Hematopoietic multipotent progenitor cell treated with erythropoietin and hydrocortisone succinate and interleukin-3 and kit ligand, for 15 days (in vitro differentiated cells): ENCODE measurements around the gene ZPR1.
"Not testable (repeated sequence)": the region's sequence is repeated elsewhere in the genome, so short reads cannot be mapped to it uniquely, and the experiment has no call there.

Source experiments
- DNase-seq: peaks from one replicate; pipeline ENCODE4 v3.0.0-alpha.2; 2015; ENCODE audit warnings: low spot score

ZPR1 gene

GRCh38 chr11:116792144-116792868, 4.5 kb upstream of the ZPR1 start:
- DNase-seq, result no peak

GRCh38 chr11:116791813-116792143, 4.0 kb upstream of the ZPR1 start, which contains the start of gene APOA5:
TSS of gene APOA5 (minus strand) at chr11:116791879. CDS start at chr11:116791860, 19 bp downstream.
- no peak for DNase-seq

GRCh38 chr11:116791002-116791812, 3.4 kb upstream of the ZPR1 start:
- DNase-seq, result peak; percentile 64

GRCh38 chr11:116790167-116791001, 2.6 kb upstream of the ZPR1 start:
- no peak for DNase-seq

- DNase-seq, result no peak
Measured at GRCh38 chr11:116788975-116789374, 1.2 kb upstream of the ZPR1 start.

DNA sequence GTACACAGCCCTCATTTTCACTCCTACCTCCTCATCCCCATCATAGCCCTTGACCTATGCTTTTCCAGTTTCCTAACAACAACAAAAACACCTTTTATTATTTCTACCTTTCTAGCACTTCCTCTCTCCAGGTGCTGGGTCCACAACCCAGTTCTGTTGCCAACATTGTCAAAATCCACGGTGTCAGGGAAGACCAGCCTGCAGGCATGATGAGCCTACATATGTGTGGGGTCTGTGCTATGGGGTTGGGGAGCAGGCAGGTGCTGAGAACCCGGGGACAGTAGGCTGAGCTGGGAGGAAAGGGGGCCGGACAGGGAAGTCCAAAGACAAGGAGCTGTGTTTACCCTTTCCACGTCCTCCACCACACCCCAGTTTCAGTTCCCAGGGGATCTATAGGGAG, 711 bp upstream of the ZPR1 start:
- DNase-seq, result no peak

- DNase-seq, result no peak
Measured at GRCh38 chr11:116787436-116787785, 412 bp downstream of the ZPR1 start.

DNA sequence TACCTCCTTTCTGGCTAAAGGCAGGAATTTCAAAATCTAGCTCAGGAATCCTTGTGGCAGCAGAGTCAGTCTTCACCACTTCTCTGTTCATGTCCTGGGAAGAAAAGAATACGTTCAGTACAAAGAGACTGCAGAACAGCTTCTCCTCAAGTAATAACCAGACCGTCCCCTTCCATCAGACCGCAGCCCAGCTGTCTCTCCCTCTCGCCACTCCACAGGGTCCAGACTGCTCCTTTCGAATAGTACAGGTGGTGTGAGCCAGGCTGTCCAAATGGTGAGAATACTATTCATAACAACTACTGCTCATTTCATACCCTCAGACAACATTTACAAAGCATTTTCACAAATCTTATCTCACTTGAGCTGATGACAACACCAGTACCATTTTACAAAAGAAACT, 857 bp downstream of the ZPR1 start:
- no peak for DNase-seq

DNA sequence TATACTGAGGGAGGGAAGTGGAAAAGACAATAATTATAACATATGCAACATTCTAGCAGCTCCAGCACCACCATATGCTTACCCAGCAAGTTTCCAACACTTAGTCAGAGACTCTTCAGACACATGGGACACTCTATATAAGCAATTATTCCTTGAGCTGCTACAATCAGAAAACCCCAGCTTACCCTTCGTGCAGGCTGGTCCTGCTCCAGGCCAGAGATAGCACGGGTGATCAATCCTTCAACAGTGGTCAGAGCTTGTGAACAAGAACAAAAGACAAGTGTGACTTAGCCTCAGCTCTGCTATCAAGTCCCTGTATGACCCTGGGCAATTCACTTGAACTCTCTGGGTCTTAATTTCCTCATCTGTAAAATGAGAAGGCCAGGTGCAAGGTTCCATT, 1.5 kb downstream of the ZPR1 start:
- no peak for DNase-seq

DNA sequence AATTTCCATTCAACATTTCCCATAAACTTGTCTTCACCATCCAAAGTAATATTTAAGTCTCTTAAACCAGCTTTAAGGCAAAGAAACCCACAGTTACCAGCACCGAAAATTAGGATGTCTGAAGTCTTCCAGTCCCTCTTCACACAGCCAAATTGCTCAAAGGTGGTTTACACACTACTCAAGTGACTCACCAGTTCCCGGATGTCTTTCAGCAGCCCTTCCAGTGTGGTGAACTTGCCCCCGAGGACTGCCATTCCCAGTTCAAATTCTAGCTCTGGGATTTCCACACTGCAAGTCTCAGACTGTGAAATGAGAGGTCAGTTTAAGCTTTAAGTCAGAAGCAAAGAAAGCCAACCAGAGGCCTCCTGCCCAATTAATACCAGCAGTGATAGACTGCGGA, 5.1 kb downstream of the ZPR1 start:
- no peak for DNase-seq

- DNase-seq, result no peak
Measured at GRCh38 chr11:116778556-116778955, 9.3 kb downstream of the ZPR1 start.

GRCh38 chr11:116777056-116777455, 10.8 kb downstream of the ZPR1 start:
- no peak for DNase-seq

DNA sequence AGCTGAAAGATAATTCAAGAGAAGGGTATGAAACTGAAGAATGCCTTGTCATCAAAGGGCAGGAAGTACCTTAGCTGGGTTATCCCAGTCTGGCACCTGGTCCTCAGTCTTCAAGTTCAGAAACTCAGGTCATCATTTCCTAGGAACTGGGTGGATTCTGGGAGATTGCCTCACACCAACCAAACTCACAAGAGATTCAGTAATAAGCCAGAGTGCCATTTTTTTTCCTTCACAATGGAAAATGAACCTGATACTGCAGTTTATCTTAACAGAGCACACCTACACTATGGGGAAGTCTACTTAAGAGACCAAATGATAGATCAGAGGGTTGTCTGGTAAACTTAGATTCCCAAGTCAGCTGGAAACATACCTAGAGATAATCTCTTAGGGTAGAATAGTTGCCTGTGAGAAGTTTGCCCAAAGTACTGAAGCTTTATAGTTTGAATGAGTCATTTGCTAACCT, 11.3 kb downstream of the ZPR1 start:
- no peak for DNase-seq

DNA sequence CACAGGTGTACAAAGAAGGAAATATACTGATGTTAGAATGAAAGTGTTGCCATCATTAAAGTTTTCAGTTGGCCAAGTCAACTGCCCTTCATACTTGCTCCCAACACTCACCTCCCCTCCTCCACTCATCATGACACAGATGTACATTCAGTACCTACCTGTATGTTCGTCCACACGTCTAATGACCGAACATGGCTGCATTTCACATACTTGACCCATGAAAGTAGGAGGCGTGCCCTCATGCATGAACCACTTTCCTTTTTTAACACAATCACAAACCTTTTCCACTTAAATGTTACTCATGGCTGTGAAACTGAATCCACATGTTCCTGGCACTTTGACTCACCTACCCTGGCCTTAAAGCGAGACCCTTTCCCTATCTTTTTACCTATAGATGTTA, 11.8 kb downstream of the ZPR1 start:
- DNase-seq, result no peak

GRCh38 chr11:116774661-116775060, 13.2 kb downstream of the ZPR1 start:
- no peak for DNase-seq

DNA sequence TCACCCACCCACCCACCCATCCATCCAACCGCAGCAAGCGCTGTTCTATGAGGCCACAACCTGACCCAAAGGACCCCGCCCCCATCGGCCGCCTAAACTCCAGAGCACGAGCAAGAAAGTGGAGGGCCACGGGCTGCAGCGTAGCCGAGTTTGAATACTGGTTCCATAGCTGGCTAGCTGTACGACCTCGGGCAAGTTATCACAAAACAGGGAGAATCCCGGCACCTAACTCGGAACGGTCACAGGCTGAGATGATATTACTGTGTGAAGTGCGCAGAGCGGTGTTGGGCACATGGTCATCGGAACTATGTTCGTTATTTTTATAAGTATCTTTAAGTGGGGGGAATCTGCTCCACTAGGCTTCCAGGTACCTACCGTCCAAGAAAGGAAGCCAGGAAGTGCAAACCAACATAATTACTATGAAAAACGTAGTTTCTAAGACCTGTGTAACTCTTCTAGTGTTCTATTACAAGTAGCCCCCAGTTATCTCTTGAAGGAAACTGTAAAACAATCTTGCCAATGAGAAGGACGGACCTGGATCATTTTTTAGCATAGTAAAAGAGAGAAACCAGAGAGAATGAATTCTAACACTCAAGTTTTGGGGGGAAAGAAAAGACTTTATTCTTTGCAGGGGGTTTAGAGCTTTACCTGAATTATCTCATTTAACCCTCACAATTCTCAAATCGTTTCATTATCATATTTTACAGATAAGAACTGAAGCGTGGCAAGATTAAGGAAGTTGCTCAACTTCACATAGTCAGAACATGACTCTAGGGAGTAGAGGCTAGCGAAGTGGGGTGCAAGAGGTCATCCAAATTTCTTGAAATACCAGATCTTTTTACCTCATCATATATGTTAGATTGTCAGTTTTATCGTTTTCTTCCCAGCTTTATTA, 14.4 kb downstream of the ZPR1 start:
- DNase-seq, result no peak

DNA sequence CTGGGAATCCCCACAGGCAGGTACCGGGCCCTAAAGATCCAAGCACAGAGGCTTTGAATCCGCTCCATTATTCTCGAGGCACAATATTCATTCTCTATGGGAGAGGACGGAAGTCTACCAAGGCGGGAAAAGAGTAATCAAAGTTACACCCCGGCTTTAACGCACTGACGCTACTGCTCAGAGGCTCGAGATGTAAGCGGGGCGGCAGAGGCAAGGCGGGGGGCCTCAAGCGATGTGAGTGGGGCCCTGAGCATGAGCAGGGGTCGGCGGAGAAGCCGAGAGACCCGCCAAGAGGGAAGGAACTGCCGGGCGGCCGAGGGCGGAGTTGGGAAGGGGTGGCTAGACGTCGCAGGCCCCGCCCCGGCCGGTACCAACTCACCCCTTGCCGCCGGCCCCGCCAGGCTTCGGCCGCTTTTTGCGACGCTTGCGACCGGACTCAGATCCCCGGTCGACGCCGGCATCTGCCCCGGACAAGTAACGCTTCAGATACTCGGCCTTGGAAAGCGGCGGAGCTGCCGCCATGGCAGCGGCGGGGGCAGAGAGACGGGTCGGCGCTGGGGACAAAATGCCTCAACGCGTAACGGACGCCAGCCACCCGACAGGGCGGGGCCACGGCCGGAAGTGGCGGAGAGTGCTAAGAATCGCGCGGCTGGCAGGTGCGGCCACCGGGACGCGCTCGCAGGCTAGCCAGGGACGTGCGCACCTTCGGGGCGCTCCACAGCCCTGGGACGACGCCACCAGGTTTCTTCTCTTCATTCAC, 15.2 kb downstream of the ZPR1 start, which contains the start of gene BUD13:
TSS of gene BUD13 (minus strand) at position 545 of the 760 bp plus-strand sequence. CDS start at position 522, 23 bp downstream.
- peak; percentile 91 for DNase-seq

DNA sequence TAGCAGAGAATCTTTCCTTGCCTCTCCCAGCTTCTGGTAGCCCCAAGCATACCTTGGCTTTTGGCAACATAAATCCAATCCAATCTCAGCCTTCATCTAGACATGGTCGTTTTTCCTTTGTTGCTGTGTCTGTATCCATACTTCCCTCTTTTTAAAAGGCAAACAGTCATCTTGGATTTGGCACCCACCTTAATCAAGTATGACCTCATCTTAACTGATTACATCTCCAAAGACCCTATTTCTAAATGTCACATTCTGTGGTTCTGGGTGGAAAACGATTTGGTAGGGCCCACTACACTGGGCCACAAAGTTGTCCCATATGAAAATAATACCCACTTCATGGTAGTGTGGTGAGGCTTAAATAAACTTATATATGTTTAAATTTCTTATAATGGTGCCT, 15.9 kb downstream of the ZPR1 start:
- no peak for DNase-seq

DNA sequence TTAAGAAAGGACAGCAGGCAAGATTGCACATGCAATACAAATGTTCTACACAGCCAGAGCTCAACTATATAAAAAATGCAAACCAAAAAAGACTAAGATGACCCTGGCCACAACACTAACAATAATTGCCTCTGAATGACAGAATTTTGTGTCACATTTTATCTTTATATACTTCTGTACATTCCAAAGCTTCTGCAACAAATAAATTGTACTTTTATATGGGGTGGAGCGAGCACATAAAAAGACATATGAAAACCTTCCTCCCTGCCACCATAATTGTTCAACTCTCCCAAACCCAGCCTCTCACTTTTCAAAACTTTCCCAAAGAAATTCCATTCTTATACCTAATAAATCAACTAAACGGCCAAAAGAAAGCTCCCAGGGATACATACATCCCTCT, 25.7 kb downstream of the ZPR1 start:
- no peak for DNase-seq

GRCh38 chr11:116756044-116756443, 31.8 kb downstream of the ZPR1 start:
- not testable (repeated sequence) for DNase-seq
